LNCAP (cell line): ENCODE data around the gene TNRC6B.

Source experiments
- CTCF ChIP-seq: fragments of 450-650 bp; IDR thresholded peaks from 2 replicates; pipeline ENCODE4 v1.5.1; 2017; ENCODE audit warnings: mild to moderate bottlenecking

The TNRC6B gene

GRCh38 chr22:40309631-40310030 lies 131.9 kb downstream of the TNRC6B start:
- no peak for TF ChIP-seq CTCF

- TF ChIP-seq CTCF, result no peak
These were observed 132.5 kb downstream of the TNRC6B start for GRCh38 chr22:40310081-40310767.

GRCh38 chr22:40310768-40311120 lies 133.0 kb downstream of the TNRC6B start:
- no peak for TF ChIP-seq CTCF

GRCh38 chr22:40312050-40312449 lies 134.3 kb downstream of the TNRC6B start:
- no peak for TF ChIP-seq CTCF

- TF ChIP-seq CTCF, result no peak
These were observed 135.3 kb downstream of the TNRC6B start for GRCh38 chr22:40313007-40313406.

GRCh38 chr22:40314041-40314440 lies 136.3 kb downstream of the TNRC6B start:
- no peak for TF ChIP-seq CTCF

GRCh38 chr22:40320687-40321086 lies 143.0 kb downstream of the TNRC6B start:
- TF ChIP-seq CTCF, result no peak

GRCh38 chr22:40322021-40322420 lies 144.3 kb downstream of the TNRC6B start:
- no peak for TF ChIP-seq CTCF
